HG02798 (cell line): ENCODE results near the gene ZNF385D.

Experiments used
- ATAC-seq: cut with Tn5 transposase; IDR thresholded peaks from one replicate; pipeline ENCODE4 v1.9.1; 2021; ENCODE audit warnings: mild to moderate bottlenecking; ENCODE audit not compliant: unreplicated experiment, poor library complexity

ZNF385D gene

GRCh38 chr3:21691036-21691435, 60.0 kb downstream of the ZNF385D start:
- ATAC-seq = no peak

GRCh38 chr3:21682206-21682605, 68.8 kb downstream of the ZNF385D start:
- ATAC-seq = no peak

GRCh38 chr3:21673393-21673792, 77.6 kb downstream of the ZNF385D start:
- ATAC-seq = no peak

GRCh38 chr3:21672303-21672702, 78.7 kb downstream of the ZNF385D start:
- no peak for ATAC-seq

GRCh38 chr3:21670386-21670785, 80.6 kb downstream of the ZNF385D start:
- ATAC-seq = no peak

- ATAC-seq = no peak
Observed at GRCh38 chr3:21668012-21668411, 83.0 kb downstream of the ZNF385D start.

- no peak for ATAC-seq
Observed at GRCh38 chr3:21665444-21666100, 85.4 kb downstream of the ZNF385D start.

- no peak for ATAC-seq
Observed at GRCh38 chr3:21664996-21665395, 86.0 kb downstream of the ZNF385D start.

- ATAC-seq = no peak
Observed at GRCh38 chr3:21662403-21662802, 88.6 kb downstream of the ZNF385D start.

GRCh38 chr3:21654662-21655061, 96.3 kb downstream of the ZNF385D start:
- ATAC-seq = no peak

- no peak for ATAC-seq
Observed at GRCh38 chr3:21654241-21654640, 96.8 kb downstream of the ZNF385D start.

- no peak for ATAC-seq
Observed at GRCh38 chr3:21649519-21649918, 101.5 kb downstream of the ZNF385D start.

- ATAC-seq = no peak
Observed at GRCh38 chr3:21647961-21648360, 103.0 kb downstream of the ZNF385D start.

- ATAC-seq = no peak
Observed at GRCh38 chr3:21645121-21645897, 105.7 kb downstream of the ZNF385D start.

GRCh38 chr3:21644268-21644667, 106.7 kb downstream of the ZNF385D start:
- no peak for ATAC-seq

GRCh38 chr3:21643752-21644151, 107.3 kb downstream of the ZNF385D start:
- no peak for ATAC-seq

GRCh38 chr3:21642433-21642832, 108.6 kb downstream of the ZNF385D start:
- ATAC-seq = no peak

- no peak for ATAC-seq
Observed at GRCh38 chr3:21641959-21642358, 109.1 kb downstream of the ZNF385D start.

- no peak for ATAC-seq
Observed at GRCh38 chr3:21638488-21638887, 112.5 kb downstream of the ZNF385D start.

- ATAC-seq = no peak
Observed at GRCh38 chr3:21634112-21634511, 116.9 kb downstream of the ZNF385D start.

GRCh38 chr3:21624524-21624923, 126.5 kb downstream of the ZNF385D start:
- ATAC-seq = no peak

- no peak for ATAC-seq
Observed at GRCh38 chr3:21621181-21621651, 129.8 kb downstream of the ZNF385D start.
